Measurements from ENCODE around the gene MX2.

DNA sequence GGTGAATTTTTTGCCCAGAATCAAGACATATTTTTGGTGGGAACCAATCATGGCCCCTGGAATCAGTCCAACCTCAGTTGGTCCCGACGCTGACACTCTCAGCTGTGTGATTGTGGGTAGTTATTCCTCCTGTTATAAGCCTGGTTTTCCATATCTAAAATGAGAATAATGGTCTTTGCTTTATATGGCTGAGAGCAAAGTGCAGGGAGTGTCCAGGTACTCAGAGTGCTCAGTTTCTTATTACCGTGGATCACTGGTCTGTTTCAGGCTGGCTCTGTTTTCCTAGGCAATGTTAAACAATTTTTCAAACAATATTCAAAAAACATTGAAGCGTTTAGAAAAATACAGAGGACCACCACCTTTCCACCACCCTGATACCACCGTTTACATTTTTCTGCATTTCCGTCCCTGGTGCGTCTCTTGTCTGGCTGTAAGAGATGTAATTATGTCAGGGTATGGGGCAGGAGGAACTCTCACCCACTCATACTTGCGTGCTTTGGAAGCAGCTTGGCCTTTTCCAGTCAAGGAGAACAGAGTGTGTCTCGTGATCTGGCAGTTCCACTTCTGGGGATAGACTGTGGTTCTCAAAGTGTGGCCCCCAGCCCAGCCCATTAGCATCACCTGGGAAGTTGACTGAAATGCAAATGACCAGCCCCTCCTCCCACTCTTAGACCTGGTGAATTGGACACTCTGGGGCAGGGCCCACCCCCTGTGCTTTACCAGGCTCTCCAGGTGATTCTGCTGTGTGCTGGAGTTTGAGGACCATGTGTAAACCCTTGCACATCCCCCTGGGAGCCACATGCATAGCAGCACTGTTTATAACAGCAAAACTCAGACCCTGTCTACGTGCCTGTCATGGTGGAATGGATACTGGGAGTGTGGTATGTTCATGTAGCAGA, 71.0 kb downstream of the MX2 start:
- TF ChIP-seq CTCF (IDR thresholded peaks at IDR 0.05) (no peak), POLR2AphosphoS5 (IDR thresholded peaks at IDR 0.05) (no peak), POLR2A (IDR thresholded peaks at IDR 0.05) (no peak), EP300 (IDR thresholded peaks at IDR 0.05) (no peak)
